ENCODE measurements around the gene TMSB4X.
A peak's percentile ranks its signal among the peaks of the same experiment; 100 is the strongest.

TMSB4X gene

DNA sequence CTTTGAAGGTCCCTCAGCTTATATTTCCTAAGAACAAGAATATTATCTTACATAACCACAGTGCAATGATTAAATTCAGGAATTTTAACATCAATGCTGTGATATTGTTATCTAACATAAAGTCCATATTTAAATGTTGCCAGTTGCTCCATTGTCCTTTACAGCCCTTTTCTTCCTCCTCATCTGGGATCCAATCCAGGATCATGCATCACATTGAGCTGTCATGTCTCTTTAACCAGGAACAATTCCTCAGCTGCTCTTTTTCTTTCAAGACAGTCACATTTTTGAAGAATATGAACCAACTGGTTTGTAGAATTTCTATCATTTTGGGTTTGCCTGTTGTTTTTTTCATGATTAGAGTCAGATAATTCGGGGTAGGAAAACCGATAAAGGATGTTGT lies 12.0 kb downstream of the TMSB4X start:
- in situ Hi-C loops (cut with MboI; ENCODE audit: low sequenced_read_pairs), result no loop called here
- no peak for DNase-seq (ENCODE audit: low spot score in 2 of 2)

DNA sequence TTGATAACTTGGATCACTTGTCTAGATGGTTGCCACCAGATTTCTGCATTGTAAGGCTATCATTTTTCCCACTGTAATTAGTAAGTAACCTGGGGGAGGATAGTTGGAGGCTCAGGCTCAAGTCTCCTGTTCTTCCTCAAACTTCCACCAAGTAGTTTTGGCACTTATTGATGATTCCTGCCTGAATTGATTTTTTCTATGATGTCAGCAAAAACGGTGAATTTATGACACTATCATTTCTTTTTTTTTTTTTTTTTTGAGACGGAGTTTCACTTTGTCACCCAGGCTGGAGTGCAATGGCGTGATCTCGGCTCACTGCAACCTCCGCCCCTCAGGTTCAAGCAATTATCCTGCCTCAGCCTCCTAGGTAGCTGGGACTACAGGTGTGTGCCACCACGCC lies 12.4 kb downstream of the TMSB4X start:
- Histone ChIP-seq H3K4me3 (no peak overlapping the region), H3K4me1 (peaks cover 9% of the 10 kb centered on the region), H3K36me3 (replicated peaks) (no peaks in the 10 kb centered on the region), H3K9me3 (0 out of 2 replicates have a peak, but pooled peaks cover 6% of the 10 kb centered on the region), H3K27me3 (ENCODE audit: low read depth) (no peaks in the 10 kb centered on the region)
- DNase-seq (ENCODE audit: low spot score in 2 of 2), result no peak
- in situ Hi-C loops (cut with MboI; ENCODE audit: low sequenced_read_pairs), result no loop called here

More for the DNA sequence above, 12.0 kb downstream of the TMSB4X start:
- H3K4me3 ChIP-seq, result no peak overlapping the region
- H3K27me3 ChIP-seq (ENCODE audit: low read depth), result no peaks in the 10 kb centered on the region
- peaks cover 9% of the 10 kb centered on the region for H3K4me1 ChIP-seq
- H3K9me3 ChIP-seq, result 0 out of 2 replicates have a peak, but pooled peaks cover 6% of the 10 kb centered on the region
- H3K36me3 ChIP-seq (replicated peaks), result no peaks in the 10 kb centered on the region

DNA sequence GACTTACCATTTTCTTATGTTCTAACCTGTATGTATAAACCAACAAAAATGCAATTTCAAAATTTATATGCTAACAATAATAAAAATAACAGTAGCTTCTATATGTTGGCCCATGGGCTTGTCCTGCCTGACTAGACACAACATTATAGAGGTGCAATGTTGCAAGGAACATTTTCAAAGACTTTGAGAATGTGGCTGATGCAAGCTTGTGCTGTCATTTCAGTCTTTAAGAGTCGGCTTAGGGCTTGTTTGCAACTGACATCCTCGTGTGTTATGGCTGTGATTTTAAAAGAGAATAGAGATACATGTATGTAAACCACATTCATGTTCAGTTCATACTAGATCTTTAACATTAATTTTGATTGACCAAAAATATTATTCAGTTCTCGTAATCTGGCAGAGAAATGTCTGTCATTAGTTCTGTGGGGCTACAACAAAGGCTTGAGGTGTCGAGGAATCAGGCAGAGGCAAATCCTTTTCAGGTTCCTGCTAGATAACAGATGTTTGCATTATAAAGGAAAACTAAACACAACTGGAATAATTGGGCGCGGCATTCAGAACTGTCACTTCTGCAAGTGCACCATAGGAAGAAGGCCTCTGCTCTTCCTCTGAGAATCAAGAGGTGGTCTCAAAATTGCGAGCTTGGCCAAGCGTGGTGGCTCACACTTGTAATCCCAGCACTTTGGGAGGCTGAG lies 13.1 kb downstream of the TMSB4X start:
- H3K4me1 ChIP-seq, result peaks cover 9% of the 10 kb centered on the region
- H3K36me3 ChIP-seq (replicated peaks), result no peaks in the 10 kb centered on the region
- H3K9me3 ChIP-seq, result 0 out of 2 replicates have a peak, but pooled peaks cover 6% of the 10 kb centered on the region
- H3K27me3 ChIP-seq (ENCODE audit: low read depth), result no peaks in the 10 kb centered on the region
- no peak overlapping the region for H3K4me3 ChIP-seq
- in situ Hi-C loops (cut with MboI; ENCODE audit: low sequenced_read_pairs), result no loop called here
- DNase-seq (ENCODE audit: low spot score in 2 of 2), result no peak

DNA sequence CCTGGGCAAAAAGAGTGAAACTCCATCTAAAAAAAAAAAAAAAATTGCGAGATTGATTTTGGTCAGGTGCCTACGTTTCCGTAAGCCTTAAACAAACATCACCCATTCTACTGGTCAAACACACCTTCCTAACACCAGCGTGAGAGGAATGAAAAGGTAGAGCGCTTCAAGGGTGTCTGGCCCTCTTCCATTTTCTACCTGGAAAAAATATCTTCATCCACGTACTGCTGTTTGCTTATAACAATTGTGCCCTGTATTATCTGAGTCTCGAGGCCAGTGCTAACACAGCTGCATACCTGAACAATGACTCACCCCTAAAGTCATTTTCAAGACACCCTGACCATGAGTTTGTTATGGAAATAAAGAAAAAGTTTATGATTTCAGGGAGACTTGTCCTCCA lies 13.9 kb downstream of the TMSB4X start:
- Histone ChIP-seq H3K36me3 (replicated peaks) (no peaks in the 10 kb centered on the region), H3K4me1 (peaks cover 9% of the 10 kb centered on the region), H3K27me3 (ENCODE audit: low read depth) (no peaks in the 10 kb centered on the region), H3K9me3 (0 out of 2 replicates have a peak, but pooled peaks cover 6% of the 10 kb centered on the region), H3K4me3 (no peak overlapping the region)
- in situ Hi-C loops (cut with MboI; ENCODE audit: low sequenced_read_pairs), result no loop called here
- DNase-seq (ENCODE audit: low spot score in 2 of 2), result no peak

DNA sequence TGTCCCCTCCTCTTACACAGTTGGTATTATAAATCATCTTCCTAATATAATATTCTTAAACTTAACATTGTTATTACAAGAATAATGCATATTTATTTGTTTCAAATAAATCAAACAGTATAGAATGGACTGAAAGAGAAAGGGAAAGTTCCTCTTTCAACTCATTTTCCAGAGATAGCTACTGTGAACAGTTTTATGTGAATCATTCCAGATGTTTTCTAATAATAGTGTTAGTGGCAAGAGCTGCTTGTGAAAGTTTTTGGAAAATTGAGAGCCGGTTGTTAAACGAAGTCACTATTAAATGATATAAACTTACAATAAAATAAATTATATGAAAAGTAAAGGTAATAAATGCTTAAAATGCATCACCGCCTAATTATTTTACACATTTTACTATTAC lies 14.6 kb downstream of the TMSB4X start:
- Histone ChIP-seq H3K4me1 (peaks cover 9% of the 10 kb centered on the region), H3K27me3 (ENCODE audit: low read depth) (no peaks in the 10 kb centered on the region), H3K9me3 (0 out of 2 replicates have a peak, but pooled peaks cover 6% of the 10 kb centered on the region), H3K36me3 (replicated peaks) (no peaks in the 10 kb centered on the region), H3K4me3 (no peak overlapping the region)
- in situ Hi-C loops (cut with MboI; ENCODE audit: low sequenced_read_pairs), result no loop called here
- no peak for DNase-seq (ENCODE audit: low spot score in 2 of 2)

DNA sequence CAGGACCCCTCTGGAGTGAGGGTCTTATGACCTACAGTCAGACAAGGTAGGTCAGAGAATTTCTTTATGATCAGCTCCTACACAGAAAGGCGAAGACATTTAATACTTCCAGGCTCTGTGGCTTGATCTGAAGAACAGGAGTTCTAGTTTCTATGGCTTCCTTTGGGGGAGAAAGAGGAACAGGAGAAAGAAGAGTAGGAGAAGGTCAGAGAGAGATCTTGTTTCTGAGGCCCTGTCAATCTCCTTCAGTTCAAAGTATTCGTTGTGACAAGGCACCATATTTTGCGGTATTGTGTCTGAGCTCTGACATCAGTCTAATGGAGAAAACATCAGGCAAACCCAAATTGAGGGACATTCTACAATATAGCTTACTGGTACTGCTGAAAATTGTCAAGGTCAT lies 16.7 kb downstream of the TMSB4X start:
- Histone ChIP-seq H3K27me3 (ENCODE audit: low read depth) (no peaks in the 10 kb centered on the region), H3K36me3 (replicated peaks) (no peaks in the 10 kb centered on the region), H3K4me1 (peaks cover 9% of the 10 kb centered on the region), H3K4me3 (no peak overlapping the region), H3K9me3 (0 out of 2 replicates have a peak, but pooled peaks cover 3% of the 10 kb centered on the region)
- in situ Hi-C loops (cut with MboI; ENCODE audit: low sequenced_read_pairs), result no loop called here
- DNase-seq (ENCODE audit: low spot score in 2 of 2), result no peak

DNA sequence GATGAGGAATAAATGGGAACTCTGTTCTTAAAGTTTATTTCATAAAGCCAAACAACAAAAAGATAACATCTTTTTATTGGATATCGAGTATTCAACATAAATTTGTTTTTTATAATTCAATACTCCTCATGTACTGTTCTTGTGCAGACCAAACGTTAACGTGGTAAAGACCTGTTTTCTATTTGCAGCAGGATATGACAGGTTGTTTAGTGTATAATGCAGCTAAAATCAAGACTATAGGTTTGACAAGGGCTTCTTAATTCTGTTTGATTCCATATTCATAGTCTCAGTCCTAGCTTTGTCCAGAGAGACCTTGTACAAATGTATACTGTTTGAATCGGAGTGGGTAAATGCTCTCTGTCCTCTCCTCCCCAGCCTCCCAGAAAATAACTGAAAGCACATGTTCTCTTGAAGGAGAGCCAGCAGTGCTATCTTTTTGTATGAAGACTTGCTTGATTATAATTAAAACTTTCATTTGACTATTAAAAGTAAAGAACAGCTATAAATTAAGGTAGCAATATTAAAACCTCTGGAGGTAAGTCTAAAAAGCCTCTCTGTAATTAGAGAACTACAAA lies 17.7 kb downstream of the TMSB4X start:
- peaks cover 9% of the 10 kb centered on the region for H3K4me1 ChIP-seq
- no peaks in the 10 kb centered on the region for H3K9me3 ChIP-seq
- in situ Hi-C loops (cut with MboI; ENCODE audit: low sequenced_read_pairs), result no loop called here
- no peak overlapping the region for H3K4me3 ChIP-seq
- H3K36me3 ChIP-seq (replicated peaks), result no peaks in the 10 kb centered on the region
- no peaks in the 10 kb centered on the region for H3K27me3 ChIP-seq (ENCODE audit: low read depth)
- DNase-seq (ENCODE audit: low spot score in 2 of 2), result no peak

DNA sequence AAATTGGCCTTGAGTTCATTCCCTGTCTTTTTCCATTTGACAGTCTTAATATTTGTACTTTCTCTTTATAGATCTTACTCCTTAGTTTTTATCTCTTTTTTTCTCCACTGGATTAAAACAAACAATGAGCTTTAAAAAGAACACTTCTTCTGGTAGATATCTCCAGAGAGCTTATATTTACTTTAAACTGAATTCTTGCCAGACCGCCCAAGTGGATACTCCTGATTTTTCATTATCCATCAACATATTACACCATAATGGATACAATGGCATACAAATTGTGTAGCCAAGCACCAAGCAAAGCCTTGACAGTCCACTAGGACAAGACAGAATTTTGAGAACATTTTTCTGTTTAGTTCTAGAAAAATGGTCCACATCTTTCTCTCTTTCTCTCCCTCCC lies 18.9 kb downstream of the TMSB4X start:
- DNase-seq (ENCODE audit: low spot score in 2 of 2), result no peak
- in situ Hi-C loops (cut with MboI; ENCODE audit: low sequenced_read_pairs), result no loop called here
- Histone ChIP-seq H3K4me3 (no peak overlapping the region), H3K9me3 (no peaks in the 10 kb centered on the region), H3K4me1 (peaks cover 10% of the 10 kb centered on the region), H3K36me3 (replicated peaks) (no peaks in the 10 kb centered on the region), H3K27me3 (ENCODE audit: low read depth) (no peaks in the 10 kb centered on the region)

DNA sequence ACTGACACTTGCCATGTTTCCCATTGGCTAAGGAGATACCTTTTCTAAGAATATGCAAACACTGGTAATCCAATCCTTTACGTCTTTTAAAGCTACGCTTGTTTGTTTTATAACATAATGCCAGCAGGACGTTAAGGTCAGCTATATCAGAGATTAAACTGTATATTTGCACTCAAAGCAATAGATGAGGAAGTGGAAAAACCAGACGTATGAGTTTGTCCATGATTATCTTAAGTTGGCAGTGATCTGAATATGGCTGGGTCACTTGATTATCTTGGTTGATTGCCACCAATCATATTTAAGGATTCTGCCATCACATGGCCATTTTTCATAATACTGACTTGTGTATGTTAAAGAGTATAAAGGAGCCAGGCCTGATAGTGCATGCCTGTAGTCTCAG lies 19.4 kb downstream of the TMSB4X start:
- no peaks in the 10 kb centered on the region for H3K36me3 ChIP-seq (replicated peaks)
- DNase-seq (ENCODE audit: low spot score in 2 of 2), result no peak
- H3K4me1 ChIP-seq, result peaks cover 10% of the 10 kb centered on the region
- H3K4me3 ChIP-seq, result no peak overlapping the region
- no peaks in the 10 kb centered on the region for H3K27me3 ChIP-seq (ENCODE audit: low read depth)
- in situ Hi-C loops (cut with MboI; ENCODE audit: low sequenced_read_pairs), result no loop called here
- no peaks in the 10 kb centered on the region for H3K9me3 ChIP-seq

DNA sequence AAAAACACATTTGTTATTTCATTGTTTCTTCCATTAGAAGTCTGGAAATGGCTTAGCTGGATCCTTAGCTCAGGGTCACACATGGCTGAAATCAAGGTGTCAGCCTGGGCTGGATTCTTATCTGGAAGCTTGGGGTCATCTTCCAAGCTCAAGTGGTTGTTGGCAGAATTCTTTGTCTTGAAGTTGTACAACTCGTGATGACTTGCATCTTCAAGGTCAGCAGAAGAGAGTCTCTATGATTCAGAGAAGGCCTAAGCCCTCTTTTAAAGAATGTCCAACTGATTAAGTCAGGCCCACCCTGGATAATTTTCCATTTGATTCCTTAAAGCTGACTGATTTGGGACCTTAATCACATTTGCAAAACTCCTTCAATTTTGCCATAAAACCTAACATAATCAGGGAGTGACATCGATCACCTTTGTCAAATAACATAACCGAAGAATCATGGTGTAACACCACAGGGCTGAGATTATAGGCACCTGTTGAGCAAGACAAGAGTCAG lies 22.1 kb downstream of the TMSB4X start:
- Histone ChIP-seq H3K4me1 (peaks cover 10% of the 10 kb centered on the region), H3K36me3 (replicated peaks) (no peaks in the 10 kb centered on the region), H3K9me3 (no peaks in the 10 kb centered on the region), H3K4me3 (no peak overlapping the region), H3K27me3 (ENCODE audit: low read depth) (no peaks in the 10 kb centered on the region)
- no peak for DNase-seq (ENCODE audit: low spot score in 2 of 2)
- in situ Hi-C loops (cut with MboI; ENCODE audit: low sequenced_read_pairs), result no loop called here

DNA sequence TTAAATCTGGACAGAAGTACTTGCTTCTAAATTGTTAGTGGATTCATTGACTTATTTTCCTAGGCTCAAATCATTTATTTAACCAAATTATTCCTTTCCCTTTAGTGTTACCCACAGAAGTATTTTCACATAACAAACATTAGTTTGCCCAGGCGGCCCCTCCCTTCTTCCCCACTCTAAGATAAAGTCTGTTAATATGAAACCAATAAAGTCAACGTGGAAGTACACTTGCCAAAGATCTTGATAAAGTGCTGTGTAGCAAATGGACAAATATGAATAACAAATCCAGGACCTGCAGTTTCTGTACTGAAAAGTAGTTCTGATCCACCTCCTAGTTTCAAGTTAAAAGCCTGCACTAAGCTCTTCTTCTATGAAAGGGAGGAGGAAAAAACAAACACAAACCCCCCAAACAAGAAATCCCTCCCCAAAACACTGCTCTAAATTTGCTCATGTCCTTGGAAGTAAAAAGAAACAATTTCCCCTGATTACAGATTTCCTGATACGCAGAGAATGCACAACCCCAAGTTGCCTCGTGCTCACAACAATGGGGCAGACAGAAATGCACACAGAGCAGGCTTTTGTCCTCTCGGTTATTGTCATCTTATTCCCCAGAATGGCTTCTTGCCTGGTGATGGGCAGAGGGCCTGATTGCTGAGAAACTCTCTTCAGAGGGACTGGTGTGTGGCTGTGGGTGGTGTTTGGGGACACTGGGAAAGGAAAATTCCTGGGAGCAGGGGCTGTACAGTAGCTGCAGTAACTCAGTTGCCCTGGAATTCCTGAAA lies 23.2 kb downstream of the TMSB4X start:
- peaks cover 19% of the 10 kb centered on the region for H3K4me1 ChIP-seq
- no peaks in the 10 kb centered on the region for H3K36me3 ChIP-seq (replicated peaks)
- peak; percentile 47 to 51 for DNase-seq (ENCODE audit: low spot score in 2 of 2)
- H3K9me3 ChIP-seq, result no peaks in the 10 kb centered on the region
- no peak overlapping the region for H3K4me3 ChIP-seq
- H3K27me3 ChIP-seq (ENCODE audit: low read depth), result no peaks in the 10 kb centered on the region
- in situ Hi-C loops (cut with MboI; ENCODE audit: low sequenced_read_pairs), result no loop called here

DNA sequence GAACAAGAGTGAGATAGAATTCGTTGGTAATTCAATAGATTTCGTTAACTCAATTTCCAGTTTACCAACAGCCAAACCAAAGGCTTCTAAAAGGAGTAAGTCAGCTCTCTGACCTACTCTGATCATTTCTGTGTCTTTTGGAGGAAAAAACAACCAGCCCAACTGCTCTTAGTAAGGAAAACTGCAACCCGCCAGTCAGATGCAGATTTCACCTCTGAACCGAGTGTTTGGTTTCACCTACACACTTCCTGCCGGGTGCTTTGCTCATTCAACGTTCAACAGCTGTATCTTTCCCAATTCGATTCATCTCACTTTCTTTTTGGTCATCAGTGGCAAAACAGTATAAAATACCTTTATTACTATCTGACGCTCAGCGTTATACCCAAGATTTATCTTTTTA lies 24.5 kb downstream of the TMSB4X start:
- H3K4me3 ChIP-seq, result no peak overlapping the region
- no peak for DNase-seq (ENCODE audit: low spot score in 2 of 2)
- H3K4me1 ChIP-seq, result peaks cover 19% of the 10 kb centered on the region
- H3K36me3 ChIP-seq (replicated peaks), result no peaks in the 10 kb centered on the region
- no peaks in the 10 kb centered on the region for H3K9me3 ChIP-seq
- no peaks in the 10 kb centered on the region for H3K27me3 ChIP-seq (ENCODE audit: low read depth)
- in situ Hi-C loops (cut with MboI; ENCODE audit: low sequenced_read_pairs), result no loop called here

DNA sequence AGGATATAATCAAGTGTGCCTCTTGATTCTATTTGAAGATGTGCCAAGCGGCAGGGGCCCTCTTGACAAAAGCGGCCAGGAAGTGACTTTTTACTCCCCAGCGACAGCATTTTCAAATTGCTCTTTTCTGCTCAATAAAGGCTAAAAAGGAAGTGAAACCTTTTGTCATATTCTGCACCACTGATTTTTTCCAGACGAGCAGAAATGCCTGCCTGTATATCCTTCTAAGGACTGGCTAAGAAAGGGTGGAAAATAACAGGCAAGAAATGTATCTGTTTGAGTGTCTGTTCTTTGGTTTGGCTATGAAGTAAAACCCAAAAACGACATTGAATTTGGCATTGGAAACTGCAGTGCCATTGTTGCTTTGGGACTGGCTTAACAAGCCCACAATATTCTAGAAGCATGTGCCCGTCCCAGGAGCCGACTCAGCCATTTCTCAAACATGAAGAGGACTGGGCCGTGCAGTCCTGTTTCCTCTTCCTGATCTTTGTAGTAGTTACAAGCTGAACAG lies 25.4 kb downstream of the TMSB4X start:
- Histone ChIP-seq H3K9me3 (no peaks in the 10 kb centered on the region), H3K4me3 (no peak overlapping the region)
- in situ Hi-C loops (cut with MboI; ENCODE audit: low sequenced_read_pairs), result no loop called here

DNA sequence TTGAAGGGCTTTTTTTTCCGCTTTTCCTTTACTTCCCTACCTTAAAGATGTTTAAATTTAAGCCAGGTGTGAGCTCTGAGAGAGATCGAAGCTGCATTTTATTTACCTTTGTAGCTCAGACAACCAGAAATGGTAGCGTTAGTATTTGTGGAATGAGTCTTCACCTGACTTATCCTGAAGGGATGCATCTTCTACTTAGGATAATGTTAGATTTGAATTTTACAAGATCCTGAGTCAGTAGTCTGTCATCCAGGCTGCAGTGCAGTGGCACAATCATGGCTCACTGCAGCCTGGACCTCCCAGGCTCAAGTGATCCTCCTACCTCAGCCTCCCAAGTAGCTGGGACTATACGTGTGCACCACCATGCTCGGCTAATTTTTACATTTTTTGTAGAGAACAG lies 26.2 kb downstream of the TMSB4X start:
- Histone ChIP-seq H3K4me3 (no peak overlapping the region), H3K4me1 (peaks cover 19% of the 10 kb centered on the region), H3K36me3 (replicated peaks) (no peaks in the 10 kb centered on the region), H3K9me3 (no peaks in the 10 kb centered on the region), H3K27me3 (ENCODE audit: low read depth) (no peaks in the 10 kb centered on the region)
- in situ Hi-C loops (cut with MboI; ENCODE audit: low sequenced_read_pairs), result no loop called here
- no peak for DNase-seq (ENCODE audit: low spot score in 2 of 2)

More for the DNA sequence above, 25.4 kb downstream of the TMSB4X start:
- Histone ChIP-seq H3K27me3 (ENCODE audit: low read depth) (no peaks in the 10 kb centered on the region), H3K36me3 (replicated peaks) (no peaks in the 10 kb centered on the region), H3K4me1 (peaks cover 19% of the 10 kb centered on the region)
- DNase-seq (ENCODE audit: low spot score in 2 of 2), result no peak

Measured in HAP-1 (cell line).